HG03565 (cell line): ENCODE results near the gene TCF7L2.
A peak's percentile ranks its signal among the peaks of the same experiment; 100 is the strongest.

Source experiments
- ATAC-seq: cut with Tn5 transposase; IDR thresholded peaks from one replicate; pipeline ENCODE4 v1.9.1; 2021; ENCODE audit warnings: mild to moderate bottlenecking, moderate library complexity; ENCODE audit not compliant: unreplicated experiment

The TCF7L2 gene

GRCh38 chr10:113168584-113168983 lies 218.5 kb downstream of the TCF7L2 start:
- no peak for ATAC-seq

GRCh38 chr10:113169111-113169510 lies 219.1 kb downstream of the TCF7L2 start:
- no peak for ATAC-seq

GRCh38 chr10:113169853-113170460 lies 219.9 kb downstream of the TCF7L2 start:
- peak; percentile 97 for ATAC-seq

GRCh38 chr10:113171662-113172061 lies 221.6 kb downstream of the TCF7L2 start:
- no peak for ATAC-seq

GRCh38 chr10:113175176-113175575 lies 225.1 kb downstream of the TCF7L2 start:
- ATAC-seq: no peak

- no peak for ATAC-seq
Observed at GRCh38 chr10:113175756-113176651, 226.0 kb downstream of the TCF7L2 start.

GRCh38 chr10:113176652-113177155 lies 226.7 kb downstream of the TCF7L2 start:
- no peak for ATAC-seq

- ATAC-seq: no peak
Observed at GRCh38 chr10:113177156-113177935, 227.3 kb downstream of the TCF7L2 start.

- no peak for ATAC-seq
Observed at GRCh38 chr10:113177936-113178335, 227.9 kb downstream of the TCF7L2 start.

GRCh38 chr10:113178771-113179170 lies 228.7 kb downstream of the TCF7L2 start:
- ATAC-seq: no peak

GRCh38 chr10:113179265-113179664 lies 229.2 kb downstream of the TCF7L2 start:
- no peak for ATAC-seq

- ATAC-seq: no peak
Observed at GRCh38 chr10:113179966-113180365, 229.9 kb downstream of the TCF7L2 start.

GRCh38 chr10:113180401-113181154 lies 230.5 kb downstream of the TCF7L2 start:
- no peak for ATAC-seq

- no peak for ATAC-seq
Observed at GRCh38 chr10:113182154-113182553, 232.1 kb downstream of the TCF7L2 start.

- ATAC-seq: no peak
Observed at GRCh38 chr10:113183573-113183972, 233.5 kb downstream of the TCF7L2 start.

- ATAC-seq: no peak
Observed at GRCh38 chr10:113187063-113187777, 237.2 kb downstream of the TCF7L2 start.

- ATAC-seq: no peak
Observed at GRCh38 chr10:113199459-113199858, 249.4 kb downstream of the TCF7L2 start.

- no peak for ATAC-seq
Observed at GRCh38 chr10:113202011-113202410, 252.0 kb downstream of the TCF7L2 start.

GRCh38 chr10:113207924-113208323 lies 257.9 kb downstream of the TCF7L2 start:
- no peak for ATAC-seq

- no peak for ATAC-seq
Observed at GRCh38 chr10:113213035-113213434, 263.0 kb downstream of the TCF7L2 start.
